Spleen (tissue), 11 donors: ENCODE measurements around the gene SORCS3. TPM values are rescaled to one million over a fixed set of nuclear protein-coding genes. Genes with fewer than 3 reads are reported as not detected.

Experiments
- DNase-seq: peaks from one replicate; pipeline ENCODE4 v3.0.0-alpha.2; 2020
- H3K27ac ChIP-seq, 8 donors: fragments of 200-600 bp; sonication (generic) in 7 of 8; 1 replicate in 4 of 8; 2 replicates in 4 of 8; pipeline versions ENCODE4 v1.5.0 to v1.8.0; 2016 to 2021; ENCODE audit warnings: inconsistent platforms in 4 of 8, mild to moderate bottlenecking in 4 of 8, moderate library complexity in 1 of 8
- H3K27me3 ChIP-seq, 7 donors: fragments of 200-600 bp; sonication (generic) in 6 of 7; replicated peaks in 1 of 7; 1 replicate in 4 of 7; 2 replicates in 3 of 7; pipeline versions ENCODE4 v1.5.0 to v1.8.0; 2016 to 2021; ENCODE audit warnings: inconsistent platforms in 3 of 7, mild to moderate bottlenecking in 1 of 7
- H3K36me3 ChIP-seq, 6 donors: fragments of 200-600 bp; sonication (generic) in 5 of 6; 1 replicate in 4 of 6; 2 replicates in 2 of 6; pipeline versions ENCODE4 v1.5.0 to v1.8.0; 2016 to 2021; ENCODE audit warnings: inconsistent platforms in 2 of 6
- H3K4me1 ChIP-seq, 6 donors: fragments of 200-600 bp; sonication (generic) in 5 of 6; 1 replicate in 3 of 6; 2 replicates in 3 of 6; pipeline versions ENCODE4 v1.5.0 to v1.8.0; 2016 to 2021; ENCODE audit warnings: inconsistent platforms in 3 of 6
- H3K4me3 ChIP-seq, 8 donors: fragments of 200-600 bp; sonication (generic) in 7 of 8; 1 replicate in 4 of 8; 2 replicates in 4 of 8; pipeline versions ENCODE4 v1.5.0 to v1.8.0; 2016 to 2021; ENCODE audit warnings: inconsistent platforms in 4 of 8, mild to moderate bottlenecking in 4 of 8, moderate library complexity in 2 of 8
- H3K9me3 ChIP-seq, 8 donors: fragments of 200-600 bp; sonication (generic) in 7 of 8; 1 replicate in 4 of 8; 2 replicates in 4 of 8; pipeline versions ENCODE4 v1.5.0 to v1.8.0; 2016 to 2021; ENCODE audit warnings: inconsistent platforms in 4 of 8
- CTCF ChIP-seq, 11 experiments: fragments of 200-600 bp in 7 of 11; fragments of 450-650 bp in 4 of 11; sonication (generic) in 4 of 11; IDR thresholded peaks in 8 of 11; conservative IDR thresholded peaks in 3 of 11; 1 replicate in 7 of 11; 2 replicates in 4 of 11; pipeline versions ENCODE4 v1.4.0 to v1.8.0; 2016 to 2021; ENCODE audit warnings: antibody characterized with exemption in 11 of 11, inconsistent platforms in 4 of 11, mild to moderate bottlenecking in 1 of 11
- POLR2A ChIP-seq, 3 donors: fragments of 450-650 bp; IDR thresholded peaks; one replicate each; pipeline ENCODE4 v1.5.1; 2017; ENCODE audit warnings: antibody characterized with exemption in 3 of 3, mild to moderate bottlenecking in 1 of 3
- POLR2AphosphoS5 ChIP-seq, 3 donors: sonication (generic); formaldehyde crosslinking; IDR thresholded peaks; one replicate each; pipeline ENCODE4 v1.5.1; 2017; ENCODE audit warnings: antibody characterized with exemption in 3 of 3
- WGBS, 5 donors: extraction: QIAGEN DNeasy Blood & Tissue Kit in 3 of 5; methylation state at CpG; one replicate each; pipeline versions ENCODE4 v1.1.5 to v1.1.7; 2013 to 2018; 5-methylcytosine and 5-hydroxymethylcytosine counted together
- intact Hi-C: fragments of 100-400 bp; cut with DNase I; formaldehyde crosslinking; loops from one replicate; pipeline ENCODE4 v1.15.0; 2023; ENCODE audit warnings: low total_unique reads
- polyA plus RNA-seq, 3 donors: library from polyadenylated mRNA; stranded (reverse); fragments of 200-250 nt; gene quantifications; one replicate each; pipeline ENCODE4 v1.2.1, GENCODE V29; 2013
- total RNA-seq, 7 donors: library from RNA; depleted of rRNA in 3 of 7; stranded (reverse); fragments of >200 nt in 3 of 7; fragmentation: NEBNext Ultra II Directional in 4 of 7; extraction: Animal tissue kit (Norgen Biotek cat#: 25700) in 4 of 7; gene quantifications; one replicate each; pipeline versions ENCODE4 v1.1.0 to v1.2.1, GENCODE V29; 2016 to 2021
- donor health status: healthy with polysubstance abuse.
- donor health status: DM: no; HTN: no; CAD: no; lungs with moderate emphysema.
- donor health status: DM: no; HTN: no; CAD: no.
- donor health status: Bipolar disorder and iron deficiency.
- donor health status: healthy.
- donor health status: DM: no; HTN: no; CAD: no.
- donor health status: DM: yes; HTN: yes; CAD: no.

The SORCS3 gene
- total and polyA plus RNA-seq, 10 donors, result 0.03 to 0.06 TPM; not detected in 8

- TF ChIP-seq POLR2A (IDR thresholded peaks at IDR 0.05) (no peak), CTCF (IDR thresholded peaks at IDR 0.05 in 8 of 11, conservative IDR thresholded peaks at IDR 0.05 in 3 of 11) (no peak), POLR2AphosphoS5 (IDR thresholded peaks at IDR 0.05) (no peak)
- no peak for DNase-seq
- intact Hi-C loops, result no loop called here
- Histone ChIP-seq H3K36me3 (no peaks in the 10 kb centered on the region), H3K9me3 (no peaks in the 10 kb centered on the region), H3K27ac (no peak overlapping the region), H3K4me1 (no peaks in the 10 kb centered on the region), H3K4me3 (no peak overlapping the region), H3K27me3 (peaks cover 0 to 17% (median 0%) of the 10 kb centered on the region in 7 donors)
- WGBS, 5 donors, result 66 to 79% (median 70%) methylated on average over 3 of the region's 3 CpGs
These were observed 91.1 kb downstream of the SORCS3 start for GRCh38 chr10:104732222-104732621.

GRCh38 chr10:104734433-104734832 is 93.3 kb downstream of the SORCS3 start:
- Histone ChIP-seq H3K4me3 (no peak overlapping the region), H3K36me3 (no peaks in the 10 kb centered on the region), H3K9me3 (no peaks in the 10 kb centered on the region), H3K27ac (no peak overlapping the region), H3K4me1 (no peaks in the 10 kb centered on the region), H3K27me3 (peaks cover 0 to 17% (median 0%) of the 10 kb centered on the region in 7 donors)
- intact Hi-C loops, result no loop called here
- TF ChIP-seq CTCF (IDR thresholded peaks at IDR 0.05 in 8 of 11, conservative IDR thresholded peaks at IDR 0.05 in 3 of 11), result no peak
- no peak for TF ChIP-seq POLR2AphosphoS5 (IDR thresholded peaks at IDR 0.05)
- TF ChIP-seq POLR2A (IDR thresholded peaks at IDR 0.05), result no peak
- DNase-seq, result no peak
- 46 to 64% (median 53%) methylated on average over 2 of the region's 2 CpGs for WGBS, 5 donors

GRCh38 chr10:104735036-104735756 is 94.1 kb downstream of the SORCS3 start:
- 31 to 42% (median 34%) methylated on average over 14 of the region's 14 CpGs for WGBS, 5 donors

More at GRCh38 chr10:104735036-104735756, 94.1 kb downstream of the SORCS3 start:
- Histone ChIP-seq H3K36me3 (no peaks in the 10 kb centered on the region), H3K4me1 (no peaks in the 10 kb centered on the region), H3K9me3 (no peaks in the 10 kb centered on the region), H3K27ac (no peak overlapping the region), H3K4me3 (no peak overlapping the region), H3K27me3 (peaks cover 0 to 17% (median 0%) of the 10 kb centered on the region in 7 donors)
- intact Hi-C loops, result no loop called here
- no peak for TF ChIP-seq POLR2A (IDR thresholded peaks at IDR 0.05)
- TF ChIP-seq POLR2AphosphoS5 (IDR thresholded peaks at IDR 0.05), result no peak
- TF ChIP-seq CTCF (IDR thresholded peaks at IDR 0.05 in 8 of 11, conservative IDR thresholded peaks at IDR 0.05 in 3 of 11), result no peak
- DNase-seq, result no peak
